GM19035 (cell line): ENCODE data around the gene QSOX2.

Source experiments
- ATAC-seq: cut with Tn5 transposase; IDR thresholded peaks from one replicate; pipeline ENCODE4 v1.9.1; 2021; ENCODE audit not compliant: unreplicated experiment

Gene QSOX2

GRCh38 chr9:136178061-136178772 lies 67.4 kb downstream of the QSOX2 start:
- ATAC-seq = no peak

DNA sequence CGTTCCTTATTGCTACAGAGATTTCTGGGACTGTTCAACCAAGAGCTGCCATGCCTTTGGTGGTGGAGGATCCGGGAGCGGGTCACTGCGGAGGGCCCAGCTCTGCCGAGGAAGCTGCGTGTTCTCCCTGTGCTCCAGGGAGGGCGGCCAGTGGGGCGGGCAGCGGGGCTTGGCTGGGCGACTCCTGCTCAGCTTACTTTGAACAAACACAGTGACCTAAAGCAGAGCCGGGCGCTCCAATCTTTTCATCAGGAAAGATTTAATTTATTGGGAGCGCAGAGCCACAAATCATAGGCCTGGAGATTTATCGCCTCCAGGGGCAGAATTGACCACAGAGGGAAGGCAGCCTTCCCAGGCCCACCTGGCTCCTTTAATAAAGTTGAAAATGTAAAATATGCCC lies 68.4 kb downstream of the QSOX2 start:
- no peak for ATAC-seq

- no peak for ATAC-seq
Observed at GRCh38 chr9:136175616-136176197, 69.9 kb downstream of the QSOX2 start.

GRCh38 chr9:136174779-136175615 lies 70.6 kb downstream of the QSOX2 start:
- ATAC-seq = no peak

- no peak for ATAC-seq
Observed at GRCh38 chr9:136173648-136174290, 71.8 kb downstream of the QSOX2 start.

DNA sequence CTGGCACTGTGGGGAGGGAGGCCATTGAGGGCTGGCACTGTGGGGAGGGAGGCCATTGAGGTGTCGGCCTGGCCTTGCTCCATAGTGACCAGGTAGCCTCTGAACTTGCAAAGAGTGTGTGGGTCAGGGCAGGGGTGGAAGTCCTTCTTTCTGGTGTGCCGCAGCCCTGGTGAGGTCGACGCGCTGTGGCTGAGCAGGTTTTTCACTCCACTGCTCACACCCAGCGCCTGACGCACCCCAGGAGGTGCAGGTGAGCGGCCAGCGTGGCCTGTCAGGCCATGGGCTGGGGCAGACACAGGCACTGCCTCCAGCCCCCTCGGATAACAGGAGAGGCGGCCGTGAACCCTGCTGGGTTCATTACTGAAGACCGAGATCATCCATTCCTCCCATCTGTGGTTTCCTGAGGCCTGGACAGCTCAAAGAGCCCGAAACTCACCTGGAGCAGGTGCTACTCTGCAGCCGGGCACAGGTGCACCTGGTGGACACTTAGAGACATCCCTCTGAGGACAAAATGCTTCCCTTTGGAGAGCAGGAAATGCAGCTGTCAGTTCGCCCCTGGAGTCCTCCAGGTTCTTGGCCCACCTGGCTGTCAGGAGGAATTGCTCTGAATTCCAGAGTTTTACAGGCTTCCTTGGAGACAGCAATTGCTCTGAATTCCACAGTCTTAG lies 73.1 kb downstream of the QSOX2 start:
- ATAC-seq = no peak

GRCh38 chr9:136171801-136172411 lies 73.7 kb downstream of the QSOX2 start:
- ATAC-seq = no peak

DNA sequence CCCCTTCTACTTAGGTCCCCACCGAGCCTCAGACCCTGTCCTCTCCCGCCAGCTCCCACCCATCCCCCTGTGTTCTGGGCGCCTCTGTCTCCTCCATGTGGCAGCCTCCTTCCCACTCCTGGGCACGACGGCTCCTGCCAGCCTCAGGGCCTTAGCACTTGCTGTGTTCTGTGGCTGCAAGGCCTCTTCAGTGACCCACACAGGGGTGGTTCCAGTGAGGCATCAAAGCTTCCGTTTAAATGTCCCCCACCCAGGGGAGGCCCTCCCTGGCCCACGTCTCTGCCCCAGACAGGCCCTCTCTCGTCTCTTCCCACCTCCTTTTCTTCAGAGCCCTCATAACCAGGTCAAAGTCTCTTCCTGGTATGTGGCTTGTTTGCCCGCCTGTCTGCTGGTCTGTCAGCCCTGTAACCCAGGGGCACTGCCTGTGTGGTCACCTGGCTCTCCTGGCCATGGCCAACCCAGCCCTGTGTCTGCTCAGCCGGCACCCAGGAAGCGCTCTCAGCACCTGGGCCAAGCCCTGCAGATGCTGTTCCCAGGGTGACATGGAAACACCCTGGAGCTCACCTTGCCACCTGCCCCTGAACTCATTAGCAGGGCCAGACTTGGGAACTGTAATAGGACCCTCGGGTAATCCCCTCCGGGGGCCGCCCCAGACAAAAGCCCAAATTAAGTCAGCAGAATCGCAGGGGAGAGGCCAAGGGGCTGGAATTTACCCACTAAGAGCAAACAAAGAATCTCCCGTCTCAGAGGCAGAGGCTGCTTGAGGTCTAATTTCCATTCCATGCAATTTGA lies 74.4 kb downstream of the QSOX2 start:
- no peak for ATAC-seq

DNA sequence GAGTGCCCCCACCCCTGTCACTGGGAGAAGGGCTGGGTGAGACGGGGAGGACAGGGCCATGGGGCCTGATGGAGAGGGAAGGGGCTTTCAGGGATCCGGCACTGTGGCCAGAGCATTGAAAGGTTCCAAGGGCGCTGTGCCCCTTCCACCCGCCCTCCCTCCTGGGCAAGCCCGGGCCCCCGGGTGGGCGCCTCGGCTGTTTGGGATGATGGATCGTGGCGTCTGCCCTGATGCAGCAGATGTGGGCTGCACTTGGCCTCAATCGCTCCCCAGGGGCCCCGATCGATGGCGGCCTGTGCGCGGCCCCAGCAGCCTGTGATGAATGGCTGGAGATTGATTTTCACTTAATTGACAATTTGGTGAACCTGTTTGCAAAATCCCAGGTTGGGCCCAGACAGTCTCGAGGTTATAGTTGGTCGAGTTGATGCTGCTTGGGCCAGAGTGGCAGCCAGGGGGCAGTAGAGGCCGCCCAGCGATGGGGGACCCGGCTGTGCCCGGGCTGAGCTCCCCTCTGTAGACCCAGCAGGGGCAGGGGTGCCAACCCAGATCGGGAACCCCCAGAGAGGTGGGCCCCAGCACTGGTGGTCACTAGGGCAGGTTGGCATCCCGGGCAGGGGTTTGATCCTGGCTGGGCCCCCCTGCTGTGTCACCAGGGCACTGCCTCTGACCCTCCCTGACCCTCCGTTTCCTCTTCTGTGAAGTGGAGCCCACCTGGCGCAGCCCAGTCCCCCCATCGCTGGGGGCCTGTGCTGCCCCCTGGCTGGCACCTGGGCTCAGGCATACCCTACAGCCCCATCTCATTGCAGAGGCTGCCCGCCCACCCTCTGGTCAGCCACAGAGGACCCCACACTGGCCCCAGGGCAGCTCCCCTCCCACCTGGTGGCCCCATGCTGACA lies 75.4 kb downstream of the QSOX2 start:
- ATAC-seq = no peak

DNA sequence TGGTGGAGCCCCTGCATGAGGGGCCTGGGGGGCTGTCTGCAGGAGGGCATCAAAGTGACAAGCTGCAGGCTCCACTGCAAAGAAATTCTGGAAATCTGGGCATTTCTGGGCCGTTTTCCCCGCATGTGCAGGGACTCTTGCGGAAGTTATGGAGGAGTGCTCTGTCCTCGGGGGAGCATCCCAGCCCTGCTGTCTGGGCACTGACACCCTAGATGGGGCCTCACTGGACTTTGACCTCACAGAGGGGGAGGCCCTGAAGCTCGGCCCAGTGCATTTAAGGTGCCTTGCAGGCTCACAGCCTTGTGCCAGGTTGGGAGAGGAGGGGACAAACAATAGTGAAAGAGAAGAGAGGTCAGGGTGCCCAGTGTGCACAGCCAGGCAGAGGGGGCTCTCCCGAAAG lies 76.1 kb downstream of the QSOX2 start:
- ATAC-seq = no peak

DNA sequence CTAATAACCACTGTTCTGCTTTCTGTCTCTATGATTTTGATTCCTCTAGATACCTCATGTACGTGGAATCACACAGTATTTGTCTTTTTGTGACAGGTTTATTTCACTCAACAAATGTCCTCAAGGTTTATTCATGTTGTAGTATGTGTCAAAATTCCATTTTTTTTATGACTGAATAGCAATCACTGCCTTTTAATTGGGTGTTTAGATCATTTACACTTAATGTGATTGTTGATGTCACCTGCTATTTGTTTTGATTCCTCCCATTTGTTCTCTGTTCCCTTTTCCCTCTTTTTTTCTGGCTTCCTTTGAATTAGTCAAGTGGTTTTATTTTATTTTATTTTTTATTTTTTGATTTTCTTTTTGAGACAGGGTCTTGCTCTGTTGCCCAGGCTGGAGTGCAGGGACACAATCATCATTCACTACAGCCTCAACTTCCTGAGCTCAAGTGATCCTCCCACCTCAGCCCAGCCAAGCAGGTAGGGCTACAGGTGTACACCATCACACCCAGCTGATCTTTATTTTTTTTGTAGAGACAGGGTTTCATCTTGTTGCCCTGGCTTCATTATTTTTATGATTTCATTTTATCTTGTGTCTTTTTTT lies 82.3 kb downstream of the QSOX2 start:
- no peak for ATAC-seq

- ATAC-seq = no peak
Observed at GRCh38 chr9:136160995-136161610, 84.5 kb downstream of the QSOX2 start.

DNA sequence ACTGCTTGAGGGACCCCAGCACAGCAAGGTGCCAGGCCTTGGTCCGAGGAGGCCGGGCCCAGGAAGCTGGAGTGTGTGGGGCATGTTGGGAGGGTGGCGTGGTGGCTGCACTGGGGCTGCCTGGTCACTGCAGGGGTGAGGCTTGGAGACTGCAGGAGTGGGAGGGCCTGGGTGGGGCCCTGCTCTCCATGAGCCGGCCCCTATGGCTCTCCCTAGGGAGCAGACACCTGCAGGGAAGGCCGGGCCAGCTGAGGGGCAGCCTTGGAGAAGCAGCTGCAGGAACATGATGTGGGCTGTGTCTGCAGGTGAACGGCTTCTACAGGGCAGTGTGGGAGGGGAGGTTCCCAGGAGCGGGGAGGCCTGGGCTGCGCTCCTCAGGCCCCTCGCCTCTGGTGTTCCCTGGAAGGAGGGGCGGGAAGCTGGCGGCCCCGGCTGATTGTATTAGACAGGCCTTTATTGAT lies 85.2 kb downstream of the QSOX2 start:
- no peak for ATAC-seq

- no peak for ATAC-seq
Observed at GRCh38 chr9:136159851-136160250, 85.8 kb downstream of the QSOX2 start.

DNA sequence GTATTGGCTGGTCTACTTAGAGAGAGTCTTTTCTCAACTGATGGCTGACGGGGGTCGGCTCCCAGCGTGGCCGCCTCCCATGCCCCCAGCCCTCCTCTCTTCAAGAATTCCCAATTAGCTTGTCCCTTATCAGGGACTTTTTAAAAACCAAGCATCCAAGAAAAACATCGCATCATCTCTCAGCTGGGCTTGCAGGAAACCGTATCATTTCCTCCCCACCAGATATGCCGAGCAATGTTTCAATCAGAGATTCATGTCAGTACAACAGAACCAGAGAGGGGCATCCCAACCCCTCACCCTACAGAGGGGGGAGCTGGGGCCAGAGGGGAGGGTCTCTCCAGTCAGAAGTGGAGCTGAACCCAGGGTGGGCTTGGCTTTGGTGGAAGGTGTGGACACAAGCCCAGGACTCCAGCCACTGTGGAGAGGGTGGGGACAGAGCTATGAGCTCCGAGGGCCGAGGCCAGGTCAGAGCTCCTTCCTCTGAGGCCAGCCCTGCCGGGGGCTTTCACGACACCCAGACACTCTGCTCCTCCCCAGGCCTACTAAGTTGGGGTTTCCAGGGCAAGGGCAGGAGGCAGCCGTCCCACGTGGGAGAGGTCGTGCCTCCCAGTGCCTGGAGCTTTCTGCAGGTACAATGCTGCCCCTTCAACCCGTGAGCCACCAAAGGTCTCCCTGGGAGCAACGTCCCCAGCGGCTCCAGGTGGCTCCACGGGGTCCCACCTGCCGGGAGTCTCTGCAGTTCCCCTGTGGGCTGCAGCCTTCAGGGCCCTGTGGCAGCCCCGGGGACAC lies 87.9 kb downstream of the QSOX2 start:
- ATAC-seq = no peak
